Stimulated activated CD4-positive, alpha-beta T cell treated with anti-CD3 and anti-CD28 coated beads, TNF-alpha, amount 100 ng/mL, for 24 hours (primary cell): ENCODE data around the gene OTUB2.
"Not testable (repeated sequence)": the region's sequence is repeated elsewhere in the genome, so short reads cannot be mapped to it uniquely, and the experiment has no call there.

Source experiments
- DNase-seq, 3 experiments: peaks; one replicate each; pipeline ENCODE4 v3.0.0-alpha.2; 2020; ENCODE audit warnings: low read depth in 3 of 3

Gene OTUB2

DNA sequence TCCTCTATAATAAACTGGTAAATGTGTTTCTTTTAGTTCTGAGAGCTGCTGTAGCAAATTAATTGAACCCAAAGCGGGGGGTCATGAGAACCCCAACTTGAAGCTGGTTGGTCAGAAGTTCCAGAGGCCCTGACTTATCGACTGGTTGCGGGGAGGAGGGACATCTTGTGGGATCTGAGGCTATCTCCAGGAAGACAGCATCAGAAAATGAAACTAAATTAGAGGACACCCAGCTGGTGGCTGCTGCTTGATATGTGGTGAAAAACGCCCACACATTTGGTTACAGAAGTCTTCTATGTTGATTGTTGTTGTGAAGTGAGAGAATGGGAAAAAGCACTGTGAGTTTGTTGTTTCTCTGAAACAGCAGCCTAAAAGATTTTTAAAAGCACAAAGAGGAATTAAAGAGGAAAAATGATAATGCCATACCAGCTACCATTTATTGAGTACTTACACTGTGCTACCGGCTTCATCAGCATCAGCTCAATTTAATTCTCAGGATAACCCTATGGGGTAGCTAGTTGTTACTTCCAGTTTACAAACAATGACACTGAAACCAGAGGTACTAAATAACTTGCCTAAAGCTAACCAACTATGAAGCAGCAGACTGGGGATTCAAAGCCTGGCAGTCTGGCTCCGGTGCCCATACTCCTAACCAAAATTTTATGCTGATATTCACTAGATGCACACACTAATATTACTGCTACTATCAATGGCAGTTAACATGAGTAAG is 30.6 kb downstream of the OTUB2 start:
- DNase-seq, result peak in 1 of 3 experiments; percentile 14

DNA sequence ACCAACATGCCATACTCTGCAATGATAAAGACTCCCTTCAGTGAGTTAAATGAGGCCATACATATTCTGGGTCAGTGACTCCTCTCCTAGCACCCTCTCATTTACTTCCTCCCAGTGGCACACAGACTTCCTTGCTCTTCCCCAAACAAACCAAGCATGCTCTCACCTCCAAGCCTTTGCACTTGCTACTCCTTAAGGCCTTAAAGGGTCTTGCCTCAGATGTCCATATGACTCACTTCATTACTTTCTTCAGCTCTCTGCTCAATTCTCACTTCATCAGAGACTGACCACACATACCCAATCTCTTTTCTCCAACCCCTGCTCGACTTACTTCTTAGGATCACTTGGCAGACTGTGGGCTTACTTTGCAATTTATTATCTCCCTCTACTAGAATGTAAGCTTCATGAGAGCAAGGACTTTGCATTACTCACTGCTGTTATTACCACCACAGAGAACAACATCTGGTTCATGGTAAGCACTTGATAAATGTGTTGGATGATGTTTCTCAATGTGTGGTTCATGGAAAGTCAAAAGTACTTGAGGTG is 32.1 kb downstream of the OTUB2 start:
- DNase-seq, result no peak

DNA sequence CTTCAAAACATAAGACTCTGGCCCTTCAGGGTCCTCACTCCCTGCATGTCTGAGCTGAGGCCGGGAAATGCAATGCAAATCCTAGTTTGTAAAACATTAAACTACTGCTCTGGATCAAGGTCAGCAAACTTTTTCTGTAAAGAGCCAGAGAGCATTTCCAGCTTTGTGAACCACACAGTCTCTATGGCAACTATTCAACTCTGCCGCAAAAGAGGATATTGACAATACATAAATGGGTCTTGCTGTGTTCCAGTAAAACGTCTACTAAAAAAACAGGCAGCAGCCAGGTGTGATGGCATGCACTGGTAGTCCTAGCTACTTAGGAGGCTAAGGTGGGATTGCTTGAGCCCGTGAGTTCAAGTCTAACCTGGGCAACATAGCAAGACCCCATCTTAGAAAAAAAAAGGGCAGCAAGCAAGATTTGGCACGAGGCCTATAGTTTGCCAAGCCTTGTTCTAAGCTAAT is 32.6 kb downstream of the OTUB2 start:
- no peak for DNase-seq

DNA sequence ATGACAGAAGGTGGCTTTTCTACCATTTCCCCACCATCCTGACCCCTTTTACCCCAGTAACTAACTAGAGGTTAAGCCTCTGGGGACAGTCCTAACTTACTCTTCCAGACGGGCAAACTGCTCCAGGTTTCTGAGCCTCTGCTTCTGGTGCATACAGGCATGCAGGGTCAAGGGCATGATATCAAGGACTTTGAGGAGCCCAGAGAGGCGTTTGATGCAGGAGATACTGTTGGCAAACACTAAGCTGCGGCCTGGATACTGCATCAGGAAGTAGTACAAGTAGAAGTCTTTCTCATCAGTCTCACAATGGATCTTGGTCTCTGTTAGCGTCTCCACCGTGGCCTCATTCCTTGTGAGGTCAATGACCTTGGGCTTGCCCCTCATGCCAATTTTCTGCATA is 33.9 kb downstream of the OTUB2 start:
- no peak for DNase-seq

DNA sequence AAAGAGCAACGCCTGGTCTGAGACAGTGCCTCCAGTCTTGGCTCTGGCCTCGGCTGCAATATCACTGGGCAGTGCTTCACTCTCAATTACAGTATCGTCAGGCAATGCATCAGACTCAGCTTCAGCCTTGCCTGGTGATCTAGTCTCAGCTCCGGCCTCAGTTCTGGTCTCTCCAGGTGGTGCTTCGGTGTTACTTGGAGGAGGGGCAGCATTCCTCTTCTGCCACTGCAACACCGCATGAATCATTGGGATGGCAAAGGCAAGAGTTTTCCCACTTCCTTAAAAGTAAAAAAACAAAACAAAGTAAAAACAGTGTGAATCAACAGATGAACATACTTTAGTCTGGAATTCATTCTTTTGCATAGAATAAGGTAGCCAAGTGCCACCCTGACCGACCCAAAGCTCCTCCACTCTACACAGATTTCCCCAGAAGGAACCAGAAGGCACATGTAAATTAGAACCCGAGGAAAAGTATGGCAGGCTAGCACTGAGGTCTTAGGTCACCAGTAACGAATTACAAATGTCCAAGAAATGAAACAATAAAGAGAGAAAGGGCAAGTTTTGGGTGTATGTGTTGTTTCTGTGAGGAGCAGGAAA is 36.3 kb downstream of the OTUB2 start:
- no peak for DNase-seq

DNA sequence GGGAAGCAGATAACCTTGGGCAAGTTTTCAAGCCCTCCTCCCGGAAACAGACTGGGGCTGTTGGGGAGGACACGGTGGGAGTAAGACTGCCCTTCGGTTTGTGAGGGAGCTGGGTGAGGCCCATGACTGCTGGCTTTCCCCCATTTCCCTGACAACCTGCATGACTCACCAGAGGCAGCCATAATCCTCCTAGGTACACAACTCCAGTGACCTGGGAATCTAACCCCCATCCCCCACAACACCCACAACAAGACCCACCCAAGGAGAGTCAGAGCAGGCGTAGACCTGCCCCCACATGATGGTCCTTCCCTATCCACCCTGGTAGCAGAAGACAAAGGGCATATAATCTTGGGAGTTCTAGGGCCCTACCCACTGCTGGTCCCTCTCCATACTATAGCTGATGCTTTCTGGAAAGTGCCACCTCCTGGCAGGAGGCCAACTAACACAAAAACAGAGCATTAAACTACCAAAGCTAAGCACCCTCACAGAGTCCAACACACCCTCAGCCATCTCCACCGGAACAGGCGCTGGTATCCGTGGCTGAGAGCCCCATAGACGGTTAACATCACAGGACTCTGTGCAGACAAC is 40.0 kb downstream of the OTUB2 start:
- DNase-seq, result no peak

DNA sequence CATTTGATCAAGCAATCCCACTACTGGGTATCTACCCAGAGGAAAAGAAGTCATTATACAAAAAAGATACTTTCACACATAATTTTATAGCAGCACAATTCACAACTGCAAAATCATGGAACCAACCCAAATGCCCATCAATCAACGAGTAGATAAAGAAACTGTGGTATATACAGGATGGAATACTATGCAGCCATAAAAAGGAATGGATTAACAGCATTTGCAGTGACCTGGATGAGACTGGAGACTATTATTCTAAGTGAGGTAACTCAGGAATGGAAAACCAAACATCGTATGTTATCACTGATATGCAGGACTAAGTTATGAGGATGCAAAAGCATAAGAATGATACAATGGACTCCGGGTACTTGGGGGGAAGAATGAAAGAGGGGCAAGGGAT is 45.9 kb downstream of the OTUB2 start:
- DNase-seq, result not testable (repeated sequence)

DNA sequence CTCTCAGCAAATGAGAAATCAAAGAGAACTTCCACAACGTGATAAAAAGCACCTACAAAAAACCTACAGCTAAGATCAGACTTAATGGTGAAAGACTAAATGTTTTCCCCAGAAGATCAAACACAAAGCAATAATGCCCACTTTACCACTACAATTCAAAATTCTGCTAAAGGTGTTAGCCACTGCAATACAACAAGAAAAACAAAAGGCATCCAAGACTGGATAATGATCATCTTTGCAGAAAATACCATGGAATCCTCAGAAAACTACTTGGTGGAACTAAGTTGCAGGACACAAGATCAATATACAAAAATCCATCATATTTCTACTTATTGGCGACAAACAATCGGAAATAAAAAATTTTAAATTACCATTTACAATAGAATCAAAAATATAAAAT is 48.4 kb downstream of the OTUB2 start:
- no peak for DNase-seq

DNA sequence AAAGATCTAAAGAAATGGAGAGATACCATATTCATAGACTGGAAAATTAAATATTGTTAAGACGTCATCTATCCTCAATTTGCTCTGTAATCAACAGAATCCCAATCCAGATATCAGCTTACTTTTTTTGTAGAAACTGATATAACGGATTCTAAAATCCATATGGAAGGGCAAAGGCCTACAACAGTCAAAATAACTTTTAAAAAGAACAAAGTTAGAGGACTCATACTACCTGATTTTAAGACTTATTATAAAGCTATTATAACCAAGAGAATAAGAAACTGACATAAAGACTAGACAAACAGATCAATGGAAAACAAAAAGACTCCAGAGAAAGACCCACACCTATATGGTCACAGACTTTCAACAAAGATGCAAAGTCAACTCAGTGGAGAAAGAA is 48.9 kb downstream of the OTUB2 start:
- DNase-seq, result no peak

DNA sequence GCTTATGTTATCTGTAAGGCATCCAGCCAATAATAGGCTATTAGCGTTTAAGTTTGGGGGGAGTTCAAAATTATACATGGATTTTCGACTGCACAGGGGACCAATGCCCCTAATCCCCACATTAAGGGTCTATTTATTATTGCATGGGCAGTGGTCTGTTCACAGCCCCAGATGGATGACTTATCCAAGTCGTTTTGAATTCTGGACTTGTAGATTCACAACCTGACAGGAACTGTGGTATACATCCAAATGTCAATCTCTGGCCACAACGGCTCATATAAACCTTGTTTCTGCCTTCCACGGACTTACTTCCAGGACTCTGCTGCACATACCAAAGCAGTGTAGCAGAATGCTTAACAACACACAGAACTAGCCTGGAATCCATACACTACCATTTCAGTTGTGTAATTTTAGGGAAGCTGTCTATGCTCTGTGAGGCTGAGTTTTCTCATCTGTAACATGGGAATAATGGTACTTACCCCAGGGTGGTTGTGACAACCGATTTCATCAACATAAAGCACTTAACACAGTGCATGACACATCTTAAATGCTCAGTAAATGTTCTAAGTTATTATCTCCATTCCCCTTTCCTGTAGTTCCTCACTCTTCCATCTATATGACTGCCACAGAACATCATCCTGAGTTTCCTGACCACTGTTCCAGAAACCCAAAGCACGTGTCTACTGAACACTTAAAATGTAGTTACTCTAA is 51.1 kb downstream of the OTUB2 start:
- no peak for DNase-seq

DNA sequence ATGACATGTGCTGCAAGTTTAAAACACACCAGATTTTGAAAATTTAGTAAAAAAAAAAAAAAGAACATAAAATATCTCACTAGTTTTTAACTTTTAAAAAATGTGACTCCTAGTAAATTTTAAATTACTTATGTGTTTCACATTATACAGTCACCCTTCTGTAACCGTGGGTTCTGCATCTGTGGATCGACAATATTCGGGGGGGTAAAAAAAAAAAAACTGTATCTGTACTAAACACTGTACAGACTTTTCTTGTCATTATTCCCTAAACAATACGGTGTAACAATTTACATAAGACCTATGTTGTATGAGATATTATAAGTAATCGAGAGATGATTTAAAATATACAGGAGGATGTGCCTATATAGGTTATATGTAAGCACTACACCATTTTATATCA is 51.7 kb downstream of the OTUB2 start:
- DNase-seq, result no peak

DNA sequence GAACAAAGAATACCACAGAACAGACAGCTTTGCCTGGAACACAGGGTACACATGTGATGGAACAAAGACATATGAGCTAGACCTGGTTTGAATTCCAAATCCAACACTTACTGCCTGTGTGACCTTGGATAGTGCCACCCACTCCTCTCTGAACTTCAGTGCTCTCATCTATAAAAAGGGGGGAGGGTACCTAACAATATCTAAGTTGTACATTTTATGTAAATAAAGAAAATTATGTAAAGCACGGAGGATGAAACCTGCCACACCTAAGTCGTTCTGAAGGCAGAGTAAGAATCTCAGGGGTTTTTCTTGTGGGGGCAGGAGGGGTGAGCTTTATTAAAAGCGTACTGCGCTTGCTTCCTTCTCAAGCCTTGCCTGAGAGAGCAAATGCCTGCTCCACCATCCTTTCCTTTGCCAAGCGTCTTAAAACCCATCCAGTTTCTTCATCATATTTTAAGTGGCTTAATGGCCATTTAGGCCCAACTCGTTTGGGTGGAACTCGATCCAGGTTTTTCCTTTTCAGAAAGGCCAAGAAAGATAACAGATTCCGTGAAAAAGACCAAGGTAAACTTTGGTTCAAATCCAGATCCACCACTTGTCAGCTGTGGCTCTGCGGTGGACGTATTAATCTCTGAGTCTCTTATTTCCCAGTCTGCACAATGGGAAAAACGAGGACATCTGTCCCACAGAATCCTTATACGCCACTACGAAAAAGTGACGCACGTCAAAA is 53.9 kb downstream of the OTUB2 start:
- no peak for DNase-seq

DNA sequence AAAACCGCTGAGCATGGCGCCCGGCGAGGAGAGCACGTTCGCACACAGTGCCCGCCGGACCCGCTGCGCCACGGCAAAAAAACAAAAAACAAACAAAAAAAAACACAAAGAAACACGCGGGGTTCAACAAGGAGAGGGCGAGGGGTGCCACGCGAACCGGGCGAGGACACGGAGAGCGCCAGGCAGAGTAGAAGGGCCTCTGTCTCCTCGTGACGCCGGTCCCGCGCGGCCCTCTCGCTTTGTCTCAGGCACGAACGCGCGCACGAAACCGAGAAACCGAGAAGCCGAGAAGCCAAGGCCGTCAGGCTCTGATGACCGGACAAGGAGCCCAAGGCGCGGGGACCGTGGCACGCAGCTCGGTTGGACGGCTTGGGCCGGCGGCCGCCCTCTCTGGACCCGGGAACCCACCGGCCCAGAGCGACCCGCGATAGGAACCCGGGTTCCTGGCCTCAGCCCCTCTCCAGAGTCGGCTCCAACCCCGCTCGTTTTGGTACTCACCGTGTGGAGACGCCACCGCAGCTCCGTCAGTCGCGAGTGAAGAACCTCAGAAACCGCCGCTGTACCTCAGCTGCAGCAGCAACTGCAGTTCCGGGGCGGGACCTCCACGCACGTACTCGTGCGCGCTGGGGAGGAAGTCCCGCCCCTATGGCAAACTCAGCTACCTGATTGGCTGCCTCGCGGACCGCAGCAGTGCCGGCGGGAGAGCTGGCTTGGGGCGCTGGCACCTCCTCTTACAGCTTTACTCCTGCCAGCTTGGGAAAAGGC is 54.7 kb downstream of the OTUB2 start, which contains the start of the genes DDX24 and IFI27L1:
TSS of gene DDX24 (minus strand) at position 582 of the 765 bp plus-strand sequence. CDS start 1,460 bp downstream, outside the sequence.
TSS of gene IFI27L1 (plus strand) at position 690 of the 765 bp plus-strand sequence. CDS start 15,628 bp downstream, outside the sequence.
- DNase-seq, result peak; percentile 90 to 96 (median 94)

DNA sequence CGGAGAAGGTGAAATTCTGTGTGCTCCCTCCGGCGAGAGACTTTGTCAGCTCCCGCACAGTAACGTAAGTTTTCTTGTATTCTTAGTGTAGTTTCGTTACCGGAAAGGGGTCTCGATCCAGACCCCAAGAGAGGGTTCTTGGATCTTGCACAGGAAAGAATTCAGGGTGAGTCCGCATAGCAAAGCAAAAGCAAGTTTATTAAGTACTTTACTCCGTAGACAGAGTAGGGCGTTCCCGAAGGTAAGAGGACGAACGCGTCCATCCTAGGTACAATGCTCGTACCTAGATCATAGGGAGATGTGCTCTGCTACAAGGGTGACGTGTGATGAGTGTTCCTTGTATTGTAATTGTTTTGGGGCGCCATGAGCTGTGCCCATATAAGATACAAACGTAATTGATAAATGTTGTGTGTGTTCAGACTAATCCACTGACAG is 55.3 kb downstream of the OTUB2 start:
- DNase-seq, result no peak

DNA sequence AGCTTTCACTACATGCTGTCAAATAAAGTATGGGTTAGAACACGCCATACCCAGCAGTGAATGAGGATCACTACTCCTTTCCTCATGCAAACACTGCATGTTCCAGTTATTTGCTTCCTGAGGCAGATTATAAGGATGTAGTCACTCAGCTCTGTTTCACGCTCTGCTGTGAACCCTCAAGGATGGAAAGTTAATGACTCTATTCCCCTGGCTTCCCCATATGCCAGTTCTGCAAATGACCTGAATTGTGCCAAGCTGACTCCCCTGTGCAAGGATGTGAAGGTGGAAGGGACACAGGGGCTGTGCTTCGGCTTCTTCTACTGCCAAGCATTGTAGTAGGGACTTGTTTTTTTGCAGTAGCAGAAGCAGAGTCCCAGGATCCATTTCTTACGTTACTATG is 61.8 kb downstream of the OTUB2 start:
- no peak for DNase-seq

DNA sequence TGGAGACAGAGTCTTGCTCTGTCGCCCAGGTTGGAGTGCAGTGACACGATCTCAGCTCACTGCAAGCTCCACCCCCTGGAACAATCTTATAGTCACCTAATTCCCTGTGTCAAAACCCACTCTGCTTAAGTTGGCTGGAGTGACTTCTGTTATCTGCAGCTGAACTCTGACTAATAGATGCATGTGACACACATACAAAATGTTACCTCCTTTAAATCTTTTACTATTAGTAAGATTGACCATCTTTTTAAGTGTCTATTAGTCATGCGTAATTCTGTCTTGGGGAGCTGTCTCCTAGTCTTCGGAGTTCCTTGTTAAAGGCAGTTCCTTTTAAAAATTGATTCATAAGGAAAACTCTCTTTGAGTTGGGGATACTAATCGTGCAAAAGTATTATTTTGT is 62.4 kb downstream of the OTUB2 start:
- DNase-seq, result no peak

DNA sequence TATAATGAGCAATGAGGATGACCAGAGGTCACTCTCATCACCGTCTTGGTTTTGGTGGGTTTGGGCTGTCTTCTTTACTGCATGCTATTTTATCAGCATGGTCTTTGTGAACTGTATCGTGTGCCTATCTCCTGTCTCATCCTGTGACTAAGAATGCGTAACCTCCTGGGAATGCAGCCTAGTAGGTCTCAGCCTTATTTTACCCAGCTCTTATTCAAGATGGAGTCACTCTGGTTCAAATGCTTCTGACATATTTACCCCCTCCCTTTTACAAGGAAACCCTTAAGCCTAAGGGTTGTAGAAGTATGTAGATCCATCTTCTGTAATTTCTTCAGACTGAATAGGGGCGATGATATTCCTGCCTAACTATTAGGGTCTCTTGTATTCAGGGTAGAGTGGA is 63.3 kb downstream of the OTUB2 start:
- DNase-seq, result no peak

DNA sequence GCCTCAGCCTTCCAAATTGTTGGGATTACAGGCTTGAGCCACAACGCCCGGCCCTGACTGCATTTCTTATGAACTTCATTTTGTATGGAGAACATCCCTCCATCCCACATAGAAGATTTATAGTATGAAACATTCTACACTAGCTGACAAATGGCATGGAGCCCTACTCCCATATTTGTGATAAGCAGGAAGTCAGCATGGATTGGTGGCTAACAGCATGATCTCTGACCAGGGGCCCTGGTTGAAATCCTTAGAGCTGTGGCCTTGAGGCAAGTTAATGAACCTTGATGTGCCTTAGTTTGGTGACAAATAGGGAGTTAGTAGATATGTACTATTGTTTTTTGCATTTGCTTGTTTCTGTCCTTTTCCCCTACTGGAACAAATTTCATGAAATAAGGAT is 67.3 kb downstream of the OTUB2 start:
- DNase-seq, result no peak

DNA sequence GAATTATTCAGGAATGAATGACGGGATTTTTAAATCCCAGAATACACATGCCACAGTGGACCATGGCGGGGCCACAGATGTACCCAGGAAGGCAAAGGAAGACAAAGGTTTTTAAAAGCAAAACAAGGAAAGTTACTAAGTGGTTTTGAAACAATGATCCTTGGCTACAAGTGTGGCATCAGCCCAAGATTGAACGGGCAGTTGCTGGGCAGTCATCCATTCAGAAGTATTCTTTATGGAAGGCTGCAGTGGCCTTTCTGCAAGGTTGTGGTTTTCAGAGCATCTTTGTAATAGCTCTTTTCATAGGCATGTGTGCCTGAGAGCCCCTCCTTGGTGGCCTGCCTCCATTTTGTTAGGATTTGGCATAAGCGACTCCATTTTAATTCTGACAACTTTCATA is 71.0 kb downstream of the OTUB2 start:
- DNase-seq, result no peak
